ENCODE data around the gene MTMR11. TPM values are rescaled to one million over a fixed set of nuclear protein-coding genes. Genes with fewer than 3 reads are reported as not detected.

MTMR11 gene
- total and polyA plus RNA-seq, 9 of the 15 experiments (the other 6 are each of a cell fraction or from before 2014, with no cell fraction given), result 0.09 to 1.6 (median 0.51) TPM

GRCh38 chr1:149925345-149925744 lies 11.3 kb downstream of the MTMR11 start:
- TF ChIP-seq TBL1XR1 (IDR thresholded peaks at IDR 0.05; ENCODE audit: low read length in 2 of 2) (no peak), SMARCE1 (IDR thresholded peaks at IDR 0.05) (no peak), CREBBP (IDR thresholded peaks at IDR 0.05; ENCODE audit: low read depth, low read length) (no peak), NRF1 (conservative IDR thresholded peaks at IDR 0.05 in 1 of 2, IDR thresholded peaks at IDR 0.05 in 1 of 2) (no peak), ESRRB (CRISPR knock-in tag; IDR thresholded peaks at IDR 0.05; ENCODE audit: borderline replicate concordance) (no peak), TFAP4 (CRISPR knock-in tag; IDR thresholded peaks at IDR 0.05; ENCODE audit: borderline replicate concordance) (no peak), NCOA2 (IDR thresholded peaks at IDR 0.05; ENCODE audit: partially characterized antibody in 2 of 2) (no peak), TAL1 (IDR thresholded peaks at IDR 0.05) (no peak)
- Histone ChIP-seq H3K27me3 (ENCODE audit: control insufficient read depth in 2 of 2, insufficient read depth in 2 of 2, low read length in 2 of 2) (no peaks in the 10 kb centered on the region), H4K20me1 (replicated peaks; ENCODE audit: control insufficient read depth, insufficient read depth, low read length) (0 out of 2 replicates have a peak, but pooled peaks cover 3% of the 10 kb centered on the region), H3K4me1 (replicated peaks in 1 of 2; ENCODE audit: control insufficient read depth in 2 of 2, insufficient read depth in 2 of 2, low read length in 2 of 2) (peaks cover 22 to 23% of the 10 kb centered on the region in 2 experiments), H3K27ac (ENCODE audit: extremely low read depth, low read depth, low read length) (no peak overlapping the region), H3K9ac (ENCODE audit: insufficient read depth in 1 of 2, low read depth in 2 of 2, low read length in 2 of 2) (no peak overlapping the region), H3K79me2 (ENCODE audit: control insufficient read depth, insufficient read depth, low read length) (peaks cover 36% of the 10 kb centered on the region), H3K36me3 (ENCODE audit: control insufficient read depth, insufficient read depth, low read length) (peaks cover 50% of the 10 kb centered on the region), H2AFZ (ENCODE audit: low read depth, low read length) (no peak overlapping the region), H3K4me2 (ENCODE audit: insufficient read depth, low read length) (no peak overlapping the region), H3K9me1 (ENCODE audit: control insufficient read depth, insufficient read depth, low read length) (no peaks in the 10 kb centered on the region), H3K9me3 (replicated peaks; ENCODE audit: control insufficient read depth, insufficient read depth, low read depth, low read length) (no peaks in the 10 kb centered on the region), H3K4me3 (no peak overlapping the region)
- in situ Hi-C loops (cut with MboI) (no loop called here), intact Hi-C loops (cut with micrococcal nuclease) (no loop called here)
- CTCF ChIA-PET (ENCODE audit: low intra/inter-chr PET ratio), result no interaction called here
- POLR2A ChIA-PET, result interaction anchor here (0.6 to 1.1 kb wide), 2 partner anchors 9 to 338 kb away, joined by 3 to 5 read pairs; no protein-coding TSS in a partner anchor
- no TSS peak for BruUV-seq (replicated peaks)
- FAIRE-seq (no peak), ATAC-seq (no peak), DNase-seq (ENCODE audit: extremely low read depth in 1 of 4, low spot score in 3 of 4) (no peak)
- whole genome bisulfite sequencing (ENCODE audit: insufficient coverage, low coverage, missing lambda C conversion rate), result 34% methylated on average over 3 of the region's 3 CpGs

Data from K562 (cell line).